OCI-LY3 (cell line): Measurements from ENCODE around the gene HECTD4.

Experiments used
- H2AFZ ChIP-seq: fragments of 200-600, 300-600 bp; shearing (Covaris generic); 2 replicates; pipeline ENCODE4 v1.6.0; 2014; ENCODE audit warnings: antibody characterized with exemption, low read depth, low read length
- H3K27ac ChIP-seq: fragments of 200-600, 300-600 bp; sonication (generic); 2 replicates; pipeline ENCODE4 v1.5.1; 2014; ENCODE audit warnings: mild to moderate bottlenecking, low read length, moderate library complexity, mixed read lengths
- H3K27me3 ChIP-seq: fragments of 200-600, 300-600 bp; sonication (generic); 2 replicates; pipeline ENCODE4 v1.6.1; 2014; ENCODE audit warnings: low read depth, low read length, mixed read lengths
- H3K36me3 ChIP-seq: fragments of 200-600, 300-600 bp; sonication (generic); replicated peaks from 2 replicates; pipeline ENCODE3; 2014; ENCODE audit warnings: low read depth, low read length, mixed read lengths
- H3K4me1 ChIP-seq: fragments of 300-600, 200-600 bp; sonication (generic); 2 replicates; pipeline ENCODE4 v1.6.1; 2014; ENCODE audit warnings: low read length, mixed read lengths
- H3K4me2 ChIP-seq: fragments of 200-600, 300-600 bp; sonication (generic); 2 replicates; pipeline ENCODE4 v1.6.1; 2014; ENCODE audit warnings: low read length, mixed read lengths
- H3K4me3 ChIP-seq: fragments of 300-600, 200-600 bp; sonication (generic); 2 replicates; pipeline ENCODE4 v1.5.1; 2014; ENCODE audit warnings: antibody characterized with exemption, mild to moderate bottlenecking, low read length, moderate library complexity
- H3K79me2 ChIP-seq: fragments of 300-600, 200-600 bp; shearing (Covaris generic); 2 replicates; pipeline ENCODE4 v1.6.1; 2014; ENCODE audit warnings: mild to moderate bottlenecking, low read length, mixed read lengths
- H3K9ac ChIP-seq: fragments of 300-600, 200-600 bp; shearing (Covaris generic); 2 replicates; pipeline ENCODE4 v1.6.0; 2014; ENCODE audit warnings: mild to moderate bottlenecking, low read length, moderate library complexity
- H3K9me3 ChIP-seq: fragments of 200-600, 300-600 bp; shearing (Covaris generic); 2 replicates; pipeline ENCODE4 v1.6.1; 2014; ENCODE audit warnings: low read length, mixed read lengths; ENCODE audit not compliant: insufficient read depth
- H4K20me1 ChIP-seq: fragments of 200-600, 300-600 bp; sonication (generic); 2 replicates; pipeline ENCODE4 v1.6.1; 2016; ENCODE audit warnings: low read length, mixed read lengths; ENCODE audit not compliant: insufficient read depth
- EZH2phosphoT487 ChIP-seq: fragments of 200-600 bp; shearing (Covaris generic); IDR thresholded peaks from 2 replicates; pipeline ENCODE4 v1.6.1; 2018; ENCODE audit warnings: antibody characterized with exemption, mixed run types, low read depth
- TF ChIP-seq, protein P1 (sequence below): fragments of 200-600, 300-600 bp; sonication (generic); IDR thresholded peaks from 2 replicates; pipeline ENCODE4 v1.5.1; 2014; ENCODE audit warnings: antibody characterized with exemption, low read length, low read depth

Gene HECTD4

GRCh38 chr12:112275836-112276235 is 106.4 kb downstream of the HECTD4 start:
- H3K4me2 ChIP-seq: no peak overlapping the region
- no peak overlapping the region for H3K27ac ChIP-seq
- TF ChIP-seq, protein P1, sequence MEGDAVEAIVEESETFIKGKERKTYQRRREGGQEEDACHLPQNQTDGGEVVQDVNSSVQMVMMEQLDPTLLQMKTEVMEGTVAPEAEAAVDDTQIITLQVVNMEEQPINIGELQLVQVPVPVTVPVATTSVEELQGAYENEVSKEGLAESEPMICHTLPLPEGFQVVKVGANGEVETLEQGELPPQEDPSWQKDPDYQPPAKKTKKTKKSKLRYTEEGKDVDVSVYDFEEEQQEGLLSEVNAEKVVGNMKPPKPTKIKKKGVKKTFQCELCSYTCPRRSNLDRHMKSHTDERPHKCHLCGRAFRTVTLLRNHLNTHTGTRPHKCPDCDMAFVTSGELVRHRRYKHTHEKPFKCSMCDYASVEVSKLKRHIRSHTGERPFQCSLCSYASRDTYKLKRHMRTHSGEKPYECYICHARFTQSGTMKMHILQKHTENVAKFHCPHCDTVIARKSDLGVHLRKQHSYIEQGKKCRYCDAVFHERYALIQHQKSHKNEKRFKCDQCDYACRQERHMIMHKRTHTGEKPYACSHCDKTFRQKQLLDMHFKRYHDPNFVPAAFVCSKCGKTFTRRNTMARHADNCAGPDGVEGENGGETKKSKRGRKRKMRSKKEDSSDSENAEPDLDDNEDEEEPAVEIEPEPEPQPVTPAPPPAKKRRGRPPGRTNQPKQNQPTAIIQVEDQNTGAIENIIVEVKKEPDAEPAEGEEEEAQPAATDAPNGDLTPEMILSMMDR: no peak
- no peak for TF ChIP-seq EZH2phosphoT487
- H3K36me3 ChIP-seq: peaks cover 6% of the 10 kb centered on the region
- no peaks in the 10 kb centered on the region for H3K27me3 ChIP-seq
- H2AFZ ChIP-seq: no peak overlapping the region
- no peaks in the 10 kb centered on the region for H3K9me3 ChIP-seq
- no peaks in the 10 kb centered on the region for H3K4me1 ChIP-seq
- no peak overlapping the region for H3K4me3 ChIP-seq
- no peaks in the 10 kb centered on the region for H4K20me1 ChIP-seq
- H3K9ac ChIP-seq: no peak overlapping the region
- H3K79me2 ChIP-seq: no peaks in the 10 kb centered on the region

DNA sequence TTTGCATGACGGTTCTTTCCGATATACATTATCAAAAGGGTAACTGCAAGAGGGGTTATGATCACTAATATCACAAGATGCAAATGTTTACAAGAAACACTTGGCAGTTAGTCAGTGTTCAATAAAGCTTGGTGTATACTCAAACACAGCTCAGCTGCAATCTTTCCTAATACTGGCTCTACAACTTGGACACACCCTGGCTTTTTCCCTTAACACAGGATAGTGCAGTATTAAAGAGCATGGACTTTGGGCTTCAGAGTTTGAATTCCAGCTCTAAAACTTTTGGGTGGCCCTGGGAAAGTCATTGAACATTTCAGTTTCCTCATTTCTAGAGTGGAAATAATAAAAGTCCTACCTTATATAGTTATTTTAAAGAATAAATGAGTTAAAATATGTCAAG is 107.0 kb downstream of the HECTD4 start:
- Histone ChIP-seq H3K4me1 (no peaks in the 10 kb centered on the region), H4K20me1 (no peaks in the 10 kb centered on the region), H2AFZ (no peak overlapping the region), H3K27ac (no peak overlapping the region), H3K9ac (no peak overlapping the region), H3K36me3 (peaks cover 6% of the 10 kb centered on the region), H3K9me3 (no peaks in the 10 kb centered on the region), H3K4me3 (no peak overlapping the region), H3K79me2 (no peaks in the 10 kb centered on the region), H3K27me3 (no peaks in the 10 kb centered on the region), H3K4me2 (no peak overlapping the region)
- no peak for TF ChIP-seq EZH2phosphoT487
- TF ChIP-seq, protein P1: no peak

DNA sequence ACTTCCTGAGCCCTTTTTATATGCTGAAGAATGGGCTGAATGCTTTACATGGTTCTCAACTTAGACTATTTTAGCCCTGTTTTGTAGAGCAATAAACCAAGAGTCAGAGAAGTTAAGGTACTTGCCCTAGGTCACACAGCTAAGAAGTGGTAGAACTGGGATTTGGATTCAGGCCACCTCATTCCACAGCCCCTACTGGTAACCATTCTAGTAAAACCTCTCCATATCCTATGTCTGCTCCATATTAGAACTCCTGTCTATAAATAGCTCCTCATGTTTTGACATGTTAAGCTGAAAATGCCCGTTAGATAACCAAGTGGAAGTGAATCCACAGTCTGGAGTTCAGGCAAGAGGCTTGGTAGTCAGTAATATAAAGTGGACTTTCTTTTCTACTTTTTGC is 111.6 kb downstream of the HECTD4 start:
- Histone ChIP-seq H3K4me2 (no peak overlapping the region), H3K4me1 (no peaks in the 10 kb centered on the region), H2AFZ (no peak overlapping the region), H3K9ac (no peak overlapping the region), H3K27me3 (no peaks in the 10 kb centered on the region), H3K9me3 (no peaks in the 10 kb centered on the region), H3K27ac (no peak overlapping the region), H4K20me1 (no peaks in the 10 kb centered on the region), H3K4me3 (no peak overlapping the region), H3K79me2 (no peaks in the 10 kb centered on the region), H3K36me3 (peaks cover 21% of the 10 kb centered on the region)
- TF ChIP-seq EZH2phosphoT487: no peak
- TF ChIP-seq, protein P1: no peak

DNA sequence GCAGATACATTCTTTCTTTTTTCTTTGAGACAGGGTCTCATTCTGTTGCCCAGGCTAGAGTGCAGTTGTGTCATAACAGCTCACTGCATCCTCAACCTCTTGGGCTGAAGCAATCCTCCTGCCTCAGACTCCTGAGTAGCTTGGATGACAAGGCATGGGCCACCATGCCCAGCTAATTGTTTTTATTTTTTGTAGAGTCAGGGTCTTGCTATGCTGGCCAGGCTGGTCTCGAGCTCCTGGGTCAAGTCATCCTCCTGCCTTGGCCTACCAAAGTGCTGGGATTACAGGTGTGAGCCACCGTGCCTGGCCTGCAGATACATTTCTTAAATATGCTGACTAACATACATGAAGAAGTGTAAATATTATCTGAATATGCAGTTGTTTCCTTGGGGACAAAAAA is 115.8 kb downstream of the HECTD4 start:
- Histone ChIP-seq H3K4me3 (no peak overlapping the region), H3K27ac (no peak overlapping the region), H3K4me1 (no peaks in the 10 kb centered on the region), H2AFZ (no peak overlapping the region), H3K27me3 (no peaks in the 10 kb centered on the region), H3K9me3 (no peaks in the 10 kb centered on the region), H3K9ac (no peak overlapping the region), H3K4me2 (no peak overlapping the region), H3K36me3 (peaks cover 17% of the 10 kb centered on the region), H3K79me2 (no peaks in the 10 kb centered on the region), H4K20me1 (no peaks in the 10 kb centered on the region)
- TF ChIP-seq, protein P1: no peak
- TF ChIP-seq EZH2phosphoT487: no peak
